Left renal pelvis (tissue), 4 donors: ENCODE measurements around the gene NAT8L. TPM values are rescaled to one million over a fixed set of nuclear protein-coding genes. Genes with fewer than 3 reads are reported as not detected.

ENCODE experiments used
- DNase-seq, 4 donors: peaks; one replicate each; pipeline ENCODE4 v3.0.0-alpha.2; 2013; ENCODE audit warnings: low read depth in 4 of 4, low spot score in 3 of 4
- polyA plus RNA-seq, 4 donors: library from polyadenylated mRNA; unstranded; fragments of 120-200 nt; gene quantifications; one replicate each; pipeline ENCODE4 v1.2.1, GENCODE V29; 2013; ENCODE audit not compliant: insufficient read length in 4 of 4

The NAT8L gene
- polyA plus RNA-seq, 4 donors = 1.6 to 7.2 (median 5.3) TPM

DNA sequence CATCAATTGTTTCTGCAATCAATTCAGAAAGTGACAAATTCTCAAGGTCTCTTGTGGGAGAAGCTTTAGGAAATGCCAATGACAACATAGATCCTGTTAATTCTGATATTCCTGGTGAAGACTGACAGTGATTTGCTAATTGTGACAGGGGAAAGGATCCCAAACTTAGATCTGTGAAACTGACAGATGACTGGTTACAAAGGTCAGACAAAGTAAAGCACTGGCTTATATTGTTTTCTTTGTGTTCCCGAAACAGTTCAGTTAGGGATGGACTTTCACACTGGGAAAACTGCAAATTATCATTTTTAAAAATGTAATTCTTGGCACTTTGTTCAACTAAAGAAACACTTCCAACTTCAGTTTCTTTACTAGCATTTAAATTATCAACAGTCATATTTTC lies 30.1 kb downstream of the NAT8L start:
- no peak for DNase-seq

DNA sequence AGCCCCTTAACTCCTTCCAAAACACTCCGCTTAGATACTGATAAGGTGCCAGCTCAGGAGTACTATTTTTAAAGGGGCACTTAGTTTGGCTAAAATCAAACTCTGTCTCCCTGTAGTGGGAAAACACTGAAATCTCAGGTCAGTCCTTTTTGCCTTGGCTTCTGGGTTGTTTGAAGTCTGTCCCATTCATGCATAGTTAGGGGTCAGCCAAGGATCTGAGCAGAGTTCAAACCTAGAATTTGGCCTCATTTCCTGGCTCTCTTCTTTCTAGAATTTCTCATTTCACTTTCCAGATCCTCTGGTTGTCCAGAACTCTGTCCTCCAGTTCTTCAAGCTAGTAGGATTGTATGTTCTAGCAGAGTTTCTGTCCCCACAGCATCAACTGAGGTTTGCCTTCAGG lies 31.5 kb downstream of the NAT8L start:
- no peak for DNase-seq

DNA sequence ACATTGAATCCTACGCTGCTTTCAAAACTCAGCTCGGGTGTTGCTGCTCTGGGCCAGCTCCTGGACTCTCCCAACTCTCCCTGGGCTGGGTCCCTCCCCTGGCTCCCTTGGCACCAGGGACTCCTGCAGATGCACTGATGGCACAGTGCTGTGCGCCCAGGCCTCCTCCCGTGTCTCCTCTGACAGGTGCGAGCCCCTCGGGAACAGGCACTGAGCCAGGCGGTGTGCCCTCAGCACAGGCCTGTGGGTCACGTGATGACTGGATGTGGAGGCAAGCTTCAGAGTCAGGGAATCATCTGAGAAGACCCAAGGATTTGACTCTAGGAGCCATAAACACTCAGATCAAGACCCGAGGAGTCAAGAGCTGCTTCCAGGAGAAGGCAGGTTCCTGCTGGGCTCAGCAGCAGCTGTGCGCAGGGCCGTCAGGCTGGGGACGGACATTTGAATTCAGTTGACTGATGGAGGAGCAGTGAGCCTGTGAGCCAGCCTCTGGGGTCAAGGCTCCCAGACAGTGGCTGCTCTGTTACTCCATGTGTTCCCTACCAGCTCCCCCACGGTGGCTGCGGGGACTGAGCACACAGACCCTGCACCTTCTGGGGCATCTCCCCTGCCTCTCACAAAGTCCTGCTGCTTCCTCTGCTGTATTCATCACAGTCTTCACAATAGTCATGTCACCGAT lies 33.0 kb downstream of the NAT8L start:
- no peak for DNase-seq

DNA sequence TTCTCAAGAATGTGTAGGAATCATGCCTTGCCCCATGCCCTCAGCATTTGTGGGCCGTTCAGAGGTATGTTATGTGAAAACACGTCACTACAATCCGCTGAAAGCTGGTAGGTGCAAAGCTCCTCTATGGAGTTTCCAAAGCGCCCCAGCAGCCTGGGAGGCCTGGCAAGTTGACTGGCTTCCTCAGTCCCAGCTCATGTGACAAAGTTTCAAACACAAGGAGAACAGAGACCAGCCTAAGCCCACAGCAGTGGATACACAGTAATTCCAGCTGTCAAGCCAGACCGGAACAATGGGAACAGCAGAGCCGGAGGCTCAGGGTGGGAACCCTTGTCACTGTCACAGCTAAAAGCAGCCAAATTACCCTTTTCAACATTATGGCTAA lies 33.5 kb downstream of the NAT8L start:
- no peak for DNase-seq

DNA sequence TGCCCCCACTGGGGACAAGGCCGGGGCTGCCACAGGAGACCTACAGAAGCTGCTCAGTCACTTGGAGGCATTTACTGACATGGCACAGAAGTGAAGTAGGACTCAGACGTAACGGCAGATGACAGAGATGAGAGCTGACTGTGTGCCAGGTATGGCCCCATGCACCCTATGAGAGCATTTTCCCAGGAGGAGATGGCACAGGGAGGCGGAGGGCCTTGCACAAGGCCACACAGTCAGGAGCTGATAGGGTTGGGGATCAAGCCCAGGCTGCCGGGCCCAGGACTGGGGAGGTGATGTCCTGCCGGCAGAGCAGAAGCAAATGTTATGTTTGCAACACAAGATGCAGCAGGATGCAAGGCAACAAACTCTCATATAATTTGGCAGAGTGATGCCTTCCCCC lies 34.1 kb downstream of the NAT8L start:
- DNase-seq = no peak

DNA sequence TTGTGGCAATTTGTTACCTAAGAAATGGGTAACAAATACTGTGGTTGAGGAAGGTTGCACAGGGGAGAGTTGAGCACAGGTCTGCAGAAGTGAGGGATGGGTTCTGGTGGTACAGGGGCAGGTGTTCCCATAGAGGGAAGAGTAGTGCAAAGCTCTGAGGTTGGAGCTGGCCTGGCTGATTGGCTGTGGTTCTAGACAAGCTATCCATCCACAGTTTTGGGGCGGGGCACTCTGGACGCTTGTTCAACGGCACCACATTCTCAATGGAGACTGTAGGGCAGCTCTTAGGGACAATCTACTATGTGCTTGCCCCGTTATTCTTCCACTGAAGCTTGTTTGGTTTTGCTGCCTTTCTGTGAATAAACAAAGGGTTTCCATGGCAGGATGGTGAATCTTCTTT lies 35.4 kb downstream of the NAT8L start:
- no peak for DNase-seq

DNA sequence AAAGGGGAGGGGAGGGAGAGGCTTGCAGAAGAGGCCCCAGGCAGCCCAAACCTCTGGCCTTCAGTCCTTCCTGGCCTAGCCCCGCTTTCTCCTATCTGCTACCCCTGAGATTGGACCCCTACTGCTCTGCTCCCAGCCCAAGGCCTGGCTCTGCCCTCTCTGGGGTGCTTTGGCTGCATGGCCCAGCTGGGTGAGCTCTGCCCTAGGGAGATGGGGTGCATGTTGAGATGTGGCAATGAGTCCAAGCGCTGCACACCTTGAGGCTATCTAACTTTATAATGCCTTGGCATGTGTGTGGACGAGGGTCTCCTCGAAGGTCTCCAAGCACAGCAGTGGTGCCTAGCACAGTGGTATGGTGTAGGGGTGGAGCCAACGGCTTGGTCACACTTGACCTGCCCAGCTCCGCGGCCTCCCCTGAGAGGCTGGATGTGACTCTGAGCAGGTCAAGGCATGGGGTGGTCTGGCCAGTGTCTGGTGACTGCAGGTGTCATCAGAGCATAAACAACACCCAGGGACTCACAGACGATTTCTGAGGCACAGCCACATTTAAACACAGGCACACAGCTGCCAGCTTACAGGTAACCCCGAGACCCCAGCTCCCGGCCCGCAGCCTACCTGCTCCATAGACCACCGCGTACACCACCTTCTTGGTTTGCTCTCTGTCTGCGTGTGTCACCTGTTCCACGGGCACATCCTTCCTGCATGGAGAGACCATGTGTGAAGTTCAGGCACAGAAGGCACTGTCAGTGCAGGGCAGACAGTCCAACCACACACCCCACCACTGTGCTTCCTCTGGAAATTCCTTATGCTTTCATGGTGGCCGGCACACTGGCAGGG lies 36.3 kb downstream of the NAT8L start:
- no peak for DNase-seq

DNA sequence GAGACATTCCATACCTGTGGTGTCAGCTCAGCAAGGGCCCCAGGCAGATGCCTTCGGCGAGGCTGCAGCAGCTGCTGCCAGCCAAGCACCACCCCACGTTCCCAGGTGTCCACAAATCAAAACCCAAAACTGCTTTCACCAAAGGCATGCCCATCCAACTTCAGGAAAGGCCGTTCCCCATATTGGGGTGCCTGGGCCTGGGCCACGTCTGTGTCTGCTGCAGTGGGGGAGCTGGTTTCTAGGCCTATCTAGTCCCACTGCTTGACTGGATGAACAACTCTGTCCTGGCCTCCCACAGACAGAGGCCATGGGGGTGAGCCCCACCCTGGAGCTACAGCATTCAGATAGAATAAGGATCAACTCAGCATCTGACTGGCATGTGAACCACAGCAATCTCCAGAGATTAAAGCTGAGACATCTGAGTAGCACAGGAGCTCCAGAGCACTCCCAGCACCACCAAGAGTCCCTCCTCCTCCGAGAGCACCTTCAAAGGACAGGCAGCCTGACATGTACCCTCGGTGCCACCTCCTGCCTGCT lies 37.0 kb downstream of the NAT8L start:
- DNase-seq = no peak

DNA sequence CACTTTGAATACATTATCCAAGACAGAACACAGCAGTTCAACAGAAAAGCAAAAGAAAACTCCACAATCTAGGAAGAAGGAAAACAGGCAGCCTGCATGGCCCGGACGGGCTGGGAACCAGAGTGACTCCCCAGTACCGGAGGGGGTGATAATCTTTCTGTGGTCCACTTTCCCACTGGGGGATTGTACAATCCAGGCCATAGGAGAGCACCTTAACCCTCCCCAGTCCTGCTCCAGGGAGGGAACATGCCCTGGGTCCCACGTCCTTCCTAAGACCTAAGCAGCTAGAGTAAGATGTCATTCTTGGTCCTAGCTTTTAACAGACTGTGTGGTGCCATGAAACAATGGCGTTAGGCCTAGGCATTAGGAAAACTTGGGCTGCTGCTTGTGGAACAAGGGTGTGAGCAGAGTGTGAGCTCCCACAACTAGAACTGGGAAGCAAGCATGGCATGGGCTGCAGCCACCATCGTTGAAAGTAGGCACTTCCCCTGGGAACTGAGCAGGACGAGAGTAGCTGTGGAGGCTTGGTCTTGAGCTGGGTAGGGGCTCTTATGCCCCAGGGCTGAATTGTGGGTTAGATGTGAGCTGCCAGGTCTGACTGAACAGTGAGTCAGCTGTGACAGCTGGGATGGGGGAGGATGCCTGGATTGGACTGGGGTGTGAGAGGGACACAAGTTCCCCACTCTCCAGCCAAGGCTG lies 42.4 kb downstream of the NAT8L start:
- DNase-seq = no peak

DNA sequence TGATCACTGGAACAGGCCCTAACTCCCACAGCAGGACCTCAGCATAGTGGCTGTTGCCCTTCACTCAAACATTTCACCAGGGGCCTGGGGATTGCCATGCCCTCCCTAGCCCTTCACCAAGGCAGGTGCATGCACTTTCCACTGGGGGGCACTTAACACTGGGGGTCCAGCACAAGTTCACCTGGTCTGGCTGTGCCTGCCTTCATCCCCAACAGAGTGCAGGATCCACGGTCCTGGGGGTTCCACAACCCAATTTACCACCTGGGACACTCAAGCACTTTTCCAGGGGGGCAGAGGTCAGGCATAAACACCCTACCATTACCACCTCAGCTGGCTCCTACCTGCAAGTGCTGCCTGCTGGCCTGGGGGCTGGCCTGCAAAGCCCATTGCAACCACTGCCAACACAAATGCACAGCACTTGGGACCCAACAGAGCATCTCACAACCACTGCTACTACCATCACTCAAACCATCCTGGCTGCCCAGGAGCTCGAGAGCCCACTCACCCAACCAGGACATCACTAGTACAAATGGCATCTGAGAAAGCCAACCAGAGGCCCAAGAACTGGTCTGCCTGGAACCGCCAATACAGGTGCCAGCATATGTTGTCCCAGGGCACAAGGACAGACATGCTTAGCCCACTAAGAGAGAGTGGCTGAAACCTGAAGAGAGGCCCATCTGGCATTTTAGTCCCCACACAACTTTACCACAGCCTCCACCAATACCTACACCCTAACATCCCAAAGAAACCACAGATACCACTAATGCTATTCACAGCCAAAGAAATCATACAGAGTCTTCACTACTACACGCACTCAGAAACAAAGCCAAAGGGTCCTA lies 43.1 kb downstream of the NAT8L start:
- no peak for DNase-seq

DNA sequence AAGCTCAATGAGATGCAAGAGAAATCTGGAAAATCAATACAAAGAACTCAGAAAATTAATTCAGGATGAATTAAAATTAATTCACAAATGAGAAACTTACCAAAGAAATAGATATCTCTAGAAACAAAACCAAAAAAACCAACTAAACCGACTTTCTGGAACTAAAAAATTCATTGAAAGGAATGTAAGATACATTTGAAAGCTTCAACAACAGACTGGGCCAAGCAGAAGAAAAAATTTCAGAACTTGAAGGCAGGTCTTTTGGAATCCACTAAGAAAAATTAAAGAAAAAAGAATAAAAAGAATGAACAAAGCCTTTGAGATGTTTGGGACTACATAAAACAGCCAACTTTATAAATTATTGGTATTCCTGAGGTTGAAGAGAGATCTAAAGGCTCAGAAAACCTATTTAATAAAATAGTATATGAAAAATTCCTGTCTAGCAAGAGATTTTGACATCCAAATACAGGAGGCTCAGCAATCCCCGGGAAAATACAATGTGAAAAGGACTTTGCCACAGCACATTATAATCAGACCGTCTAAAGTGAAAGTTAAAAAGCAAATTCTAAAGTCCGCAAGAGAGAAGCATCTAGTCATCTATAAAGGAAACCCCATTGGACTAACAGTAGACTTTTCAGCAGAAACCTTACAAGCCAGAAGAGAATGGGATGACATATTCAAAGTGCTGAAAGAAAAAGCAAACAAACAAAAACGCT lies 44.2 kb downstream of the NAT8L start:
- no peak for DNase-seq

DNA sequence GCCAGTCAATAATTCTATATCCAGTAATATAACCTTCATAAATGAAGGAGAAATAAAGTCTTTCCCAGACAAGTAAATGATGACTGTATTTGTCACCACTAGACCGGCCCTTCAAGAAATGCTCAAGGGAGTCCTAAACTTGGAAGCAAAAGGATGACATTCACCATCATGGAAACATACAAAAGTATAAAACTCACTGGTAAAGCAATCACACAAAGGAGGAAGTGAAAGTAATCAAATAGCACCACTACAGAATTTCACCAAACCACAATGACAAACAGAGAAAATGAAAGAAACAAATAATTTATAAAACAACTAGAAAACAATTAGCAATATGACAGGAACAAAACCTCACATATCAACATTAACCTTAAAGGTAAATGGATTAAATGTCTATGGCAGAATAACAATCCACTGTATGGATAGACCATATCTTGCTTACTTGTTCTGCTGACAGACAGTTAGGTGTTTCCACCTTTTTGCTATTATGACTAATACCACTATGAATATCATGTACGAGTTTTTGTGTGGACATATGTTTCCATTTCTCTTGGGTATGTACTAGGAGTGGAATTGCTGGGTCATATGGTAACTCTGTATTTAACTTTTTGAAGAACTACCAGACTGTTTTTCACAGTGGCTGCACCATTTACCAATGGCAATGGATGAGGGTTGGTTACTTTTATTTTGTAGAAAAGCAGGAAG lies 44.9 kb downstream of the NAT8L start:
- no peak for DNase-seq

DNA sequence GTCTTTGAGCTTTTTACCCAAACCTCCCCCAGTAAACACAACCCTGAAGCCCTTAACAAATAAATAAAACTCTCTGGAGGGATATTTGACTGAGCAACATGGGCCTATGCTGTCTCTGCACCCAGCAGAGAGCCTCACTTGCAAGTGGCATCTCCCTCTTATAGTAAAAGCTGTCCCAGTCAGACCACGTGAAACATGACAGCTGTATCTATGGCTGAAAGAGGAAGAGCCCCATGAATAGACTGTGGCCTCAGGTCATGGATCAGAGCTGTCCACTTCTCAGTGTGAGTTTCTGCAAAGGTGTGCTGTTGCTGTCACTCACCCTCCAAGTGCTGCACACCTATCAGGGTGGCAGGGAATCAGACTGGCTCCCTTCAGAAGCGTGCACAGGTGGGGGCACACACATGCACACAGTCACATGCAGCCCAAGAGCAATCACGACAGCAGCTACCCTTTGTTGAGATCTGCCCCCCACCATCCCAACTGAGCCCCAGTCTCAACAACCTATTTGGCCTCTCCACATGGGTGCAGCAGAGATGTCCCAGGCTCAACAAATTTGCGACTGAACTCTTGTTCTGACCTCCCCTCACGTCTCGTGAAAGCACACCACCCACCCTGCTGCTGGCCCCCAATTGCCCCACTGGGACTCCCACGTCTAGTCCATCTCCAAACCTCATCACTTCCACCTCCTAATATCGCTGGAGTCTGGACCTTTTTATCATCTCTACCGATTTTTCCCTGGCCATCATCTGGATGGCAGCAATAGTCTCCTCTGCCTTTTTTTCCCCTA lies 45.6 kb downstream of the NAT8L start:
- DNase-seq = no peak

DNA sequence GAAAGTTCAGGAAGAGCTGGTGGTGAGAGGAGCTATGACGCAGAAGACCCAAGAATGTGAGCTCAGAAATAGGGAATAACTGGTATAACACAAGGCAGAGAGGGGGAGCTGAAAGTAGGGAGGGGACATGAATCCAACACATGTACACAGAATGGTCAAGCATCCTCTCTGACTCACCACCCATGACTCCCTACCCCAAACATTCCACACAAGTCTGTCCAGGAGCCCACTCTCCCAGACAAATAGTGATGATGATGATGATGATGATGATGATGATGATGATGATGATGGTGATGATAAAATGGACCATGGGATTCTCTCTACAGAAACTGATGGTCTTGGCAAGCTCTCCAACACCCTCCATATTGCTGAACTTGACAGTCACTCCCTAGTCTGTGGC lies 46.4 kb downstream of the NAT8L start:
- no peak for DNase-seq

DNA sequence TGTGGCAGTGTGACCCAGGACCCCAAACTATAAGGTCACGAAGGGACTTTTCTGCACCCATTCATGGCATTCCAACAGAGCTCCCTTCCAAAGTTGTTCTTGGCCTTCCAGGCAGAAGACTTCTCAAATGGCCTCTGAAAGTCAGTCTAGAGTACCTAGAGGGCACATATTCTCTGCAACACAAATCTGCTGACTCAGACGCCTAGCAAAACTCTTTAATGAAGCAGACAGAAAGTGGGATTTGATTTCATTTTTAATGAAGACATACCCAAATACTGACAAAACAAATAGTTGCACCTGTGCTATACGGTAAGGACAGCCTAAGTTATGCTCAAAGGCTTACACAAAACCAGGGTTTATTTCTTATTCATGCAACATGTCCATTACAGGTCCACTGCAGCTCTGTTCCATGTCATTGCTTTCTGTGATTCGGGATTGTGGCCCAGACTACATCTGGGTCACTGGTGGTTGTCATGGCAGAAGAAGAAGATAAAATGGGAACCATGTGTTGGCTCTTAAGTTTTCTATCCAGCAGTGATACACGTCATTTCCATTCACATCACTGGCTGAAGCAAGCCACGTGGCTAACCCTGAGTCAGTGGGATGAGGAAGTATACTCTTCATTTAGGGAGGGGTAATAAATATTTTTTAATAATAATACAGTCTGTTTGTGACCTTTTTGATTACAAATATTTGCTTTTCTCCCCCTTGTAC lies 57.7 kb downstream of the NAT8L start:
- no peak for DNase-seq
